DLD1 (cell line): Measurements from ENCODE around the gene ZNF23.

Experiments used
- in situ Hi-C: cut with HindIII; loops from 2 replicates; pipeline ENCODE4 v1.10.0; 2017; ENCODE audit warnings: low sequenced_read_pairs

Gene ZNF23

DNA sequence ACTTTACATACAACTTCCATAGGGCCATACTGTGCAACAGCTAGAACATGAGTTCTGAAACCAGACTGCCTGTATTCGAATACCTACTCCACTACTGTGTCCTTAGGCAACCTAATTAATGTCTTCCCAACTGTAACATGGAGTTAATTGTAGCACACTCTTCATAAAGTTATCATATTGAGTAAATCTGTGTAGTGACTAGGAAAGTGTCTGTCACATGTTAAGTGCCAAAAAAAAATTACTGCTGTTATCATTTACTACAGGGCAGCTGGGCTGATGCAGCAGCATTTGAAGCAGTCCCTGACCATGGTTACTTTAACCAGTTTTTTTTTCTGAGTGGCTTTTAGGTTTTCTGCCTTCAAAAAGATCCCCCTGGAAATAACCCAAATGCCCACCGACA, 10.9 kb upstream of the ZNF23 start:
- in situ Hi-C loops, result no loop called here

DNA sequence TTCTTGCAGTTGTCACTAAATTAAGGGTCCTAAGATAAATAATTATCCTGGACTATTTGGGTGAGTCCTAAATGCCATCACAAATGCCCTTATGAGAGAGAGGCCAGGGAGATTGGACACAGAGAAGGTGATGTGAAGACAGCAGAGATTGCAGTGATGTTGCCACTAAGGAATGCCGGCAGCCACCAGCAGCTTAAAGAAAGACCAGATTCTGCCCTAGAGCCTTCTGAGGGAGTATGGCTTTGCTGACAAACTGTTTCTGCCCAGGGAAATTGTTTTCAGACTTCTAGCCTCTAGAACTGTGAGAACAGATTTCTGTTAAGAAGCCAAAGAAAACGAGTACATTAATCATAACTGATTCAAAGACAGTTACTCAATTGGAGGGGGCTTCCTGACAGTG, 10.0 kb upstream of the ZNF23 start:
- in situ Hi-C loops, result no loop called here

DNA sequence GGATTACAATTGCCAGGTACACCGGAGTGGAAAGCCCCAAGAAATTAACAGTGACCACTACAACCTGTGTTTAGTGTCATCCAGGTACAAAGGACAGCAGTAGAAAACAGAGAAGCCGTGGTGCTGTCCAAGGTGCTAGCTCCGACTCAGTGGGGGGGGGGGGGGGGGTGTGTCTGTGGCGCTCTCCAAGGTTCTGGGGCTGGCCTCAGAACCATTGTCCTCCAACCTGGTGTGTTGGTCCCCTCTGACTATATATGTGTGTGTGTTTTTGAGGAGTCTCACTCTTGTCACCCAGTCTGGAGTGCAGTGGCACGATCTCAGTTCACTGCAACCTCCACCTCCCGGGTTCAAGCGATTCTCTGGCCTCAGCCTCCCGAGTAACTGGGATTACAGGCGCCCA, 5.8 kb upstream of the ZNF23 start:
- in situ Hi-C loops, result no loop called here

DNA sequence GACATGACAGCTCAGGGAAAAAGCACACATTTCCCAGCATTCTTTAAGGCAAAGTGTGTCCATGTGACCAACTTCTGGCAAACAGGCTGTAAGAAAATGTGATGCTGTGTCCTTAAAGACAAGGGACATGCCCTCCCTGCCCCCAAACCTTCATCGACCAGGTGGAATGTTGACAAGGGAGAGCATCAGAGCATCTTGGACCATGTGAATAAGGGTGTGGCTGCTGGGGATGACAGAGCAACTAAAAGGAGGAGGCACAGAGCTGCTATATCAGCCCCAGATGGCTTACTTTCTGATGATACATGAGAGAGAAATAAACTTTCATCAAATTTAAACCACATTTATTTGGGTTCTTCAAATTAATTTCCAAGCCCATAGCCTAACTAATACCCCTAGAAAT, 2.2 kb upstream of the ZNF23 start:
- in situ Hi-C loops, result no loop called here

DNA sequence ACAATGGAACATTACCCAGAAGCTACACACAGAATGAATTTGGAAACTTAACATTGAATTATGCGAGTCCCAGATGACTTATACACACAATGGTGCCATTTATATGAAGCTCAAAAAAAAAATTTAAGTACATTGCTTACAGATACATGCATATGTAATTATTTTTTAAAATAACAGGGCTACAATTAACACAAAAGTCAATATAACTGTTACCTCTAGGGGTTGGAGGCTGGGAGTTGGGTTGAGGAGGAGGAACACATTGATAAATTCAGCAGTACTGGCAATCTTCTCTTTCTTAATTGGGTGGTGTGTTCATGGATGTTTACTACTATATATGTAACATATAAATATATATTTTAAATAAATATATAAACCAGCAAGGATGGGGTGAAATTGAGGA, 1.1 kb downstream of the ZNF23 start:
- in situ Hi-C loops, result no loop called here

DNA sequence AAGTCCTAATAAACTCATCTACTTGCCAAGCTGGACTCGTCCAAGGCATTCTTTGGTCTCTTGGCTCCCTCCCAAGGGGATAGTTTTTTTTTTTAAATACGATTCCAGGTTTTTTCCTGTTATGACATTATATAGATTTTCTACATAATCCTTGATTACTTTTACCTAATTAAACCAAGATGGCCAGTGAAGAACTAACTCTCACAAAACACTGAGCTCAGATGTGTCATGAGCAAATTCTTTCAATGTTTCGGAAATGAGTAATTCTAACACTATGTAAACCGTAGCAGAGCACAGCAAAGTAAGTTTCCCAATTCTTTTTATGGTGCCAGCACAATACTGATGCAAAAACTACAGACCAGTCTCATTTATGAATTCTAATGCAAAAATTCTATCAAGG, 1.8 kb downstream of the ZNF23 start:
- in situ Hi-C loops, result no loop called here

DNA sequence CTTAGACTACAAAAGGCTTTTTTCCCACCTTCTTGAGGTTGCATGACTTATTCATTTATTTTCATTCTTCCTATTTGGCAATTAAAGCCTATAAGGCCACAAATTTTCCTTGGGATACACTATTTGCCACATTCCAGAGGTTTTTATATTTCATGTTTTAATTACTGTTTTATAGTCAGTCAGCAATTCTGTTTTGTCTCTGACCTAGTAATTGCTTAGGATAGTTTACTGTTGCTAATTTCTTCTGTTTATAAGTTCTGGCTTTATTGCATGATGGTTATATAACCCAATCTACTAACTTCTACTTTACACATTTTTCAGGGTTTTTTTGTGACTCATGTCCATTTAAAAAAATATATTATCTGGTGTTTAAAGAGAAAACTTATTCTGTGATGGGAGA, 2.5 kb downstream of the ZNF23 start:
- in situ Hi-C loops, result no loop called here

DNA sequence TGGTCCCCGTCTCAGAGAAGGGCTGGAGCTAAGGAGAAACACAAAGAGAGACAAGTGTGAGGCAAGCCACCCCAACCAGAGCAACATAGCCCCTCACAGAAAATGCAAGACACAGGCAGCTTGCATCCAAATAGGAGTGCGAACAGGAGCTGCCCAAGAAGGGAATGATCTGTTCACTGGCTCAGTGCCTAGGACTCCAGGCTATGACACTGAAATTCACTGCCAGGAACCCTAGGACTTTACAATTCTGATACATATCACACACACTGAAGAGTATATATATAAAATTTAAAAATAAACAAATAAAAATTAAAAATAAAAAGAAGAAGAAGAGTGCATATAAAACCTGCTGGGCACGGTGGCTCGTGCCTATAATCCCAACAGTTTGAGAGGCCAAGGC, 5.2 kb downstream of the ZNF23 start:
- in situ Hi-C loops, result no loop called here

DNA sequence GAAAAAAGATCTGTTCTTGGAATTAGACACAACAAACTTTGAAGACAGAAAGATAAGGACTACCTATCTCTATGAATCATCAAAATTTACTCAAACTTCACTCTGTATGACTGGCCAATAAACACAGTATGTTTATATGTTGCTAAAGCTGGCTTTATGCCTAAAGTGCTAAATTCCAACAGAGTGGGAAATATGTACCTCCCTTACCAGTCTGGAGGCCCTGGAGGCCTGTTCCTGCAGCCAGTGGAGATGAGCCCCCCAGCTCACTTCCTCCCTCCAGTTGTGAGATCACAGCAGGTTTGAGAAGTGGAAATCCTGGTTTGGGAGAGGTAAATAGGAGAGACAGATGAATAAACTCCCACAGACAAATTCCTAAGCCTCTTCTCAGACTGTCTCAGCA, 9.0 kb downstream of the ZNF23 start:
- in situ Hi-C loops, result no loop called here

DNA sequence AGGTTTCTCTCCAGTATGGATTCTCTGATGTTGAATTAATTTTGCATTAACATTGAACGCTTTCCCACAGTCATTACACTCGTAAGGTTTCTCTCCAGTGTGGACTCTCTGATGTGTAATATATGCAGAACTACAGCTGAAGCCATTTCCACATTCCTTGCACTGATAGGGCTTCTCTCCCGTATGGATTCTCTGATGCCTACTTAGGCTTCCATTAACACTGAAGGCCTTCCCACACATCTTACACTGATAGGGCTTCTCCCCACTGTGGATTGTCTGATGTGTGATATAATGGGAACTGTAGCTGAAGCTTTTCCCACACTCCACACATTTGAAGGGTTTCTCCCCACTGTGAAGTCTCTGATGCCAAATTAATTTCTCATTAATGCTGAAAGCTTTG, 13.0 kb downstream of the ZNF23 start:
- in situ Hi-C loops, result no loop called here

DNA sequence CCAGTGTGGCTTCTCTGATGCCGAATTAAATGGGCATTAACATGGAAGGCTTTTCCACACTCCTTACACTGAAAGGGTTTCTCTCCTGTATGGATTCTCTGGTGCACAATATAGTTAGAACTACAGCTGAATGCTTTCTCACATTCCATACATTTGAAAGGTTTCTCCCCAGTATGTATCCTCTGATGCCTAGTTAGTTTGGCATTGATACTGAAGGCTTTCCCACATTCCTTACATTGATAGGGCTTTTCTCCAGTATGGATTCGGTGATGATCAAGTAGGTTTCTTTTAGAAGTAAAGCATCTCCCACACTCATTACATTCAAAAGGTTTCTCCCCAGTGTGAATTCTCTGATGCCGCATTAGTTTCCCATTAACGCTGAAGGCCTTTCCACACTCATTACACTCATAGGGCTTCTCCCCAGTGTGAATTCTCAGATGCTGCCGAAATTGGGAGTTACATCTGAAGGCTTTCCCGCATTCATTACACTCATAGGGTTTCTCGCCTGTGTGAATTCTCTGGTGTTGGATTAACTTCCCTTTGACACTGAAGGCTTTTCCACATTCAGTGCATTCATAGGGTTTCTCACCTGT, 13.7 kb downstream of the ZNF23 start:
- in situ Hi-C loops, result no loop called here

DNA sequence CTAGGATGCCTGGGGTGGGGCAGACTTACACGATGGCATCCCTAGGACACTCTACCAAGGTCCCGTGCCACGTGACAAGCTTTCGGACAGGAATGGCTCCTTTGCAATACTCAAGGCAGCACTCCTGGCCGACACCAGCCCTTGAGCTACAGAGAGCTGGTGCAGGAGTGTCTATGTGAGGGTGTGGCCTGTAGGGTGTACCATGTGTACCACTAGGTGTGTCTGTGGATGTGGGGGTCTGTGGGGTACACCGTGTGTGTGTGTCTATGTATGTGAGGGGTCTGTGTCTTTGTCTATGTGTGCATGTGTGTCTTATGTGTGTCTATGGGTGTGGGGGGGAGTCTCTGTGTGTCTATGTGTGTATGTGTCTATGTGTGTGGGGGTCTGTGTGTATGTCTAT, 18.3 kb downstream of the ZNF23 start:
- in situ Hi-C loops, result no loop called here

DNA sequence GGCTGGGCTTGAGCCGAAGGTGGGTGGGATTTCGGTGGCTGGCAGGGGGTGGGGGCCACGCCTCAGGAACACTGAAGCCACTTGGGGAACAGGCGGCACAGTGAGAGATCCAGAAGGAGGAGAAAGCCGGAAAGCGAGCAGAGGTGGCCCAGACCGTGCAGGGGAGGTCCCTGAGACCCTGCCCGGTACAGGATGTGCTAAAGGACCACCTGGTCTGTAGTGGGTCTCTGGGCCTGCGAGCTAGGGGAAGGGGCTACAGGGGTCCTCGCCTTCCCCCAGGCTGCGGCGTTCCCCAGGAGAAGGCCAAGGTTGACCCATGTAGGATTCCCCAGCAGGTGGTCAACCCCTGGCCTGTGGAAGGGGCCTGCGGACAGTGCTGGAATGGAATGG, 20.0 kb downstream of the ZNF23 start, which contains the start of gene TLE7:
Gene TLE7 (minus strand): TSS at position 4 of the 390 bp plus-strand sequence. CDS start 8,730 bp downstream, outside the sequence.
- in situ Hi-C loops, result no loop called here

DNA sequence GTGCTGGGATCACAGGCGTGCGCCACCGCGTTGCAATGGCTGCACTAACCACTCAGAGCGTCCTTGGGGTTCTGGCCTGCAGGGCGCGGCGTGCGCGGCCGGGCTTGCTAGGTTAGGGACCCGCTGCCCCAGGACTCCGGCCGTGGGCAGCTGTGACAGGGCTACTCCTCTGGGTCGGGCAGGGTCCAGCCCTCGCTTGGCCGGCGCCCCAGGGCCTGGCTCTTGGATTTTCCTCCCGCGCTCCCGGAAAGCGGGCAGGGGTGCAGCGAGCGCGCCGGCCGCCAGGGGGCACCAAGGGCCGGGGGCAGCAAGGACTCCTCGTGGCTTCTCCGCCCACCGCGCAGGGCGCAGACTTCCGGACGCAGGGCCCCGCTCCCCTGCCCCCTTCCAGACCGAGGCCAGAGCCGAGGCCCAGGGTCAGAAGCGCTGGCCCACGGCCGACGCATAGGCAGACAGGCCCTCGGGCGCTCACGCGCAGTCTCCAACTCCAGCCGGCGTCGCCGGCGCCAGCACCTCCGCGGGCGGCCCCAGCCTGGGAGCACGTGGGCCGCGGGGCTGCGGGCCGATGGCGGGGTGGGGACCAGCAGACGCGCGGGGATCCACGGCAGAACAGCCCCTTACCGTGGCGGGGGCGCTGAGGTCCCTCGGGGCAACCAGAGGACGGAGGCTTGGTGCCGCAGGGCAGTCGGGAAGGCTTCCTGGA, 20.5 kb downstream of the ZNF23 start:
- in situ Hi-C loops, result no loop called here

DNA sequence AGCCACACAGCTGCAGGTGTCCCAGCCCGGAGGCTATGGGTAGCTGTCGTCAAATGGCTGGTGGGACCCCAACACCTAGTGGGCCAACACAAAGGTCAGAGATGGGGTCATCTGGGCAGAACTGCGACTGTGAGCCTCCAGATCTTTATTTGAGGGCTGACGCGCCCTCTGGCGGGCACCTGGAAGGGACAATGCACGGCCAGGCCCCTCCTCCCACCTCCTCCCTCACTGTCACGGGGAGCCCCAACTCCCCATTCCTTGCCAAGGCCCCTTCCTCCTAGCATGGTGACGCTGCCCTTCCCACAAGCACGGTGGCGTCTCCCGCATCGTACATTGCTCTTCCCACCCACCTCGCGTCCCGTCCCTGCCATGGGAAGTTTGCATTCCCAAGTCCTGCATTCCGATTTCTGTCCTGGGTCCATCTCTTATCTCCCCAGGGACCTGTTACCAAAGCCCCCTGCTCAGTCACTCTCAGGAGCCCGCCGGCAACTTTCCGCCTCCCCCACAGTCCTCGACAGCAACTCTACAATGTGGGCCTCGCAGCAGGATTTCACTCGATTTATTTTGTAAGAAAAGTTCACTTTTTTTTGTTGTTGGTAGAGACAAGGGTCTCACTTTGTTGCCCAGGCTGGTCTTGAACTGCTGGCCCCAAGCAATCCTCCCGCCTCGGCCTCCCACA, 21.2 kb downstream of the ZNF23 start:
- in situ Hi-C loops, result no loop called here

DNA sequence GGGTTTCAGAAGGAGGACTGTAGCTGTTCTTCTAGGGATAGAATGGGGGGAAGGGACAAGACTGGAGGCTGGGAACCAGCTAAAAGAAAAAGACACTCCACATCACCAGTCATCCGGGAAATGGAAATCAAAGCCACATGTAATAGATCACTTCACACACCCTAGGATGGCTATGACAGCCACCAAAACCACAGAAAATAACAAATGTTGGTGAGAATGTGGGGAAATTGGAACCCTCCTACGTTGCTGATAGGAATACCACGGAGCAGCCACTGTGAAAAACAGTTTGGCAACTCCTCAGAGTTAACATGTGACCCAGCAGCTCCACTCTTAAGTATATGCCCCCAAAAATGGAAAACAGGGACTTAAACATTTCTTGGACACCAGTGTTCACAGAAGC, 22.5 kb downstream of the ZNF23 start:
- in situ Hi-C loops, result no loop called here

DNA sequence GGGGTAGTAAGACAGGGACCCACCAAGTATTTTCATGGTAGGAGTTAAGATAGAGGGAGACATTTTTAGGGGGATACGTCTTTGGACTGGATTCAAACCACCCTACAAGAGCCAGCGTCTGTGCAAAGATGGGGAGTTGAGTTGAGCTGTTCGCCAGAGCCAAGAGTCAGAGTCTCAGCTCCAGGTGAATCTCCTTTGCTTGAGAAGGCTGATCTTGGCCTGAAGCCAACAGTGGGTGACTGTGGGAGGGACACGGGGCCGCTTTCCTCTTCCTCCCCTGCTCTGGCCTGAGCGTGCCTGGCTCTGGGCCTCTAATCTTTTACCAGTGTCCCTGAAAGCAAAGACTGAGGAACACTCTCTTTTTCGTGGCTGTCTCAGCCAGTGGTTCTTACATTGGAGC, 25.6 kb downstream of the ZNF23 start:
- in situ Hi-C loops, result no loop called here

DNA sequence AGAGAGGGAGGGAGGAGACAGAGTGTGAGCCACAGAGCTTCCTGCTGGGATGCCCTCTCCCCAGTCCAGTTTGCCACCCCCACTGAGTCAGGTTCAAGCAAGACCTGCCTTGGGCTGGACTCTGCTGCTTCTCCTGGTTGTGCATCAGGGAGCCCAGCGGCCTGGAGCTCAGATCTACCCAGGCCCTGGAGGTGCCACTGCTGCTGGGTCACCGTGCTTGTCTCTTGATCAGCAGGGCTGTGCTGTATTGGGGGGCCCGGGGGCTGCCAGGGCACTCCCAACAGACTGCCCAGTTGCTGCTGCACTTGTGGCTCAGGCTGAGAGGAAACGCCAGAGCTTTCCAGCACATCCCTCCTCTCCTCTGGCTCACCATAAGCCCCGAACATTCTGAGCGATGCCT, 29.1 kb downstream of the ZNF23 start:
- in situ Hi-C loops, result no loop called here

DNA sequence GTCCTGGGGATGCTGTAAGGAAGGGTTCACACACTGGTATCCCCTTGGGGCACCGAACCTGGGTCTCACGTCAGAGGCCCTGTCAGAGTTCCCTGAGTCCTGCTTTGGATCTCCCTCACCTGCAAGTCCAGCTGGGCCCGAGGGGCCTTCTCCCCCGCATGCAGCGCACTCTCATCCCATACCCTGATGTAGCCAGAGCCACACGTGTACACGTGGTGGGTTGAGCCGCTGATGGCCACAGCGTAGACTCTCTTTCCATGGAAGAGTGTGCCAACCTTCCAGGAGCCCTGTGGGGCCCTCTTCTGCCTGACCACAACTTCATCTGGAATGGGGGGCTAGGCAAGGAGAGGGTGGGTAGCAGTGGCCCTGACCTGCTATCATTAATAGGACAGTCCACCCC, 30.1 kb downstream of the ZNF23 start:
- in situ Hi-C loops, result no loop called here

DNA sequence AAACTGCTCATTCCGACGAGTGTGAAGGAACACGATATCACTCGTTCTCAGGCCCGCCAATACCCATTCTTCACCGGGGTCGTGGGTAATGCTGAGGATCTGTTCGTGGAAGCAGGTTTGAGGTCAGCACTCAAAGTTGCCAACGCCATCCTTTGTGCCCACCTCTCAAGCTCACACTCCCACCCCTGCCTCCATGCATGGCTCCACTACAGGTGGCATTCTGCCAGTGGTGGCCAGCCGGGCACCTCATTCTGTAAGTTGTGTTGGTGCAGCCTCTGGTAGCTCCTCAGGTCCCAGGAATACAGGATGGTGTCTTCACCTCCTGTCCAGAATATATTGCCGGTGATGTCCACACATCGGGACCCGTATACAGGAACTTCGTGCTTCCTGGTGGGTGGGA, 30.9 kb downstream of the ZNF23 start:
- in situ Hi-C loops, result no loop called here

DNA sequence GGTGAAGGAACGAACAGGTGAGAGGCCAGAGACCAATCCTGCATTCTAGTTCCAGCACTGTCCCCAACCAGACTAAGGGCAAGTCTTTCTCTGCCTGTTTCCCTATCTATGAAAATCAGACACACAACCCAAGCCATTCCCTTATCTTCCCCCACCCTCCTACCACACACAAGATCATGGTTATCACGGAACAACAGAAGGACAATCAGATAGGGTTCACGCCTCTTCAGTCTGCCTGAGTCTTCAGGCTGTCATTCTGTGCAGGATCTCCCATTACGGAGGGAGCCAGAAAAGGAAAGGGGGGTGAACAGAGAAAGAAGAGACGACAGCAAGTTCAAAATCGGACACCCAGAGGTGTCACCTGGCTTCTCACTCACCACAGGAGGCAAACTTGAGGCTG, 31.3 kb downstream of the ZNF23 start:
- in situ Hi-C loops, result no loop called here

DNA sequence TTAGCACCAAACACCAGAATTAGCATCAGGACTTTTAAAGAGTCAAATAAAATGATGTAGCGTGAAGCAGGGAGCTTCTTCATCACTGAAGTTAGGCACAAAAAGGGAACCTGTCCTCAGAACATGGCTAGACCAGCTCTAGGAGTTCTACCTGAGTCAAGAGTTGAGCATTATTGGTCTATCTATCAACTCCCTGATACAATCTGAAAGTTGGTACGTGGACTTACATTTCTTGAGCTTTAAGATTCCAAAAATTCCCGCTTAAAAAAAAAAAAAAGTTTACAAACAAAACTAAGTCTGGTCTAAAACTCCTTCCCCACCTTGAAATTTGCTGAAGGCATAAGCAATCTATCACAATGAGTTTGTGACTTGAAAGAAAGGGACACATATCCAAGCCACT, 32.5 kb downstream of the ZNF23 start:
- in situ Hi-C loops, result no loop called here
